CD14-positive monocyte (primary cell): ENCODE measurements around the gene SLC25A14. TPM values are rescaled to one million over a fixed set of nuclear protein-coding genes. Genes with fewer than 3 reads are reported as not detected.

Source experiments
- DNase-seq, 3 donors: peaks; one replicate each; pipeline ENCODE4 v3.0.0-alpha.2; 2011 to 2022
- H2AFZ ChIP-seq: 2 replicates; pipeline ENCODE4 v1.6.0; 2012; ENCODE audit warnings: mild to moderate bottlenecking, low read depth, low read length, inconsistent platforms; ENCODE audit not compliant: insufficient read depth, poor library complexity, severe bottlenecking
- H3K27ac ChIP-seq, 2 donors: 1 replicate in 1 of 2; 2 replicates in 1 of 2; pipeline ENCODE4 v1.5.1; 2012 to 2013; ENCODE audit warnings: low read length in 2 of 2, control low read depth in 1 of 2, inconsistent platforms in 1 of 2, low read depth in 1 of 2, mild to moderate bottlenecking in 1 of 2
- H3K27me3 ChIP-seq, 2 donors: one replicate each; pipeline versions ENCODE4 v1.6.0 to v1.6.1; 2011 to 2013; ENCODE audit warnings: low read length in 2 of 2; ENCODE audit not compliant: control insufficient read depth in 2 of 2, insufficient read depth in 2 of 2
- H3K36me3 ChIP-seq, 2 donors: replicated peaks in 1 of 2; 1 replicate in 1 of 2; 2 replicates in 1 of 2; pipeline versions ENCODE4 v1.5.1 to v1.6.1; 2012 to 2013; ENCODE audit warnings: low read length in 2 of 2, control low read depth in 1 of 2, inconsistent platforms in 1 of 2, mild to moderate bottlenecking in 1 of 2; ENCODE audit not compliant: insufficient read depth in 2 of 2, control insufficient read depth in 1 of 2
- H3K4me1 ChIP-seq, 2 donors: 1 replicate in 1 of 2; 2 replicates in 1 of 2; pipeline versions ENCODE4 v1.5.1 to v1.6.1; 2012 to 2013; ENCODE audit warnings: low read length in 2 of 2, control low read depth in 1 of 2, inconsistent platforms in 1 of 2, mild to moderate bottlenecking in 1 of 2, moderate library complexity in 1 of 2; ENCODE audit not compliant: insufficient read depth in 2 of 2, control insufficient read depth in 1 of 2
- H3K4me2 ChIP-seq: replicated peaks from 2 replicates; pipeline ENCODE3; 2012; ENCODE audit warnings: low read length, moderate library complexity, mild to moderate bottlenecking; ENCODE audit not compliant: poor library complexity, severe bottlenecking; ENCODE audit errors: extremely low read depth
- H3K4me3 ChIP-seq, 3 experiments: fragments of 200-600 bp in 1 of 3; sonication (generic) in 1 of 3; replicated peaks in 1 of 3; 1 replicate in 2 of 3; 2 replicates in 1 of 3; pipeline ENCODE4 v1.5.1; 2011 to 2013; ENCODE audit warnings: low read length in 3 of 3, mild to moderate bottlenecking in 3 of 3, control low read depth in 2 of 3, low read depth in 2 of 3, inconsistent platforms in 1 of 3, moderate library complexity in 1 of 3
- H3K79me2 ChIP-seq: 2 replicates; pipeline ENCODE4 v1.6.0; 2012; ENCODE audit warnings: mild to moderate bottlenecking, control low read depth, inconsistent platforms, low read length, moderate library complexity; ENCODE audit not compliant: insufficient read depth
- H3K9ac ChIP-seq: 2 replicates; pipeline ENCODE4 v1.6.0; 2017; ENCODE audit warnings: low read length, mild to moderate bottlenecking; ENCODE audit not compliant: insufficient read depth, poor library complexity, severe bottlenecking
- H3K9me3 ChIP-seq, 2 donors: replicated peaks in 1 of 2; 1 replicate in 1 of 2; 2 replicates in 1 of 2; pipeline versions ENCODE4 v1.5.1 to v1.6.1; 2012 to 2013; ENCODE audit warnings: low read length in 2 of 2, control low read depth in 1 of 2; ENCODE audit not compliant: control insufficient read depth in 1 of 2, insufficient read depth in 1 of 2
- H4K20me1 ChIP-seq: 2 replicates; pipeline ENCODE4 v1.6.0; 2012; ENCODE audit warnings: mild to moderate bottlenecking, low read length, control low read depth, moderate library complexity; ENCODE audit not compliant: insufficient read depth
- H3K27ac Mint-ChIP-seq, 7 donors: one replicate each; pipeline ENCODE4 v1.8.0; 2020; ENCODE audit warnings: mild to moderate bottlenecking in 7 of 7, mixed read lengths in 7 of 7, moderate library complexity in 6 of 7, inconsistent platforms in 2 of 7
- H3K27me3 Mint-ChIP-seq, 3 donors: one replicate each; pipeline ENCODE4 v1.8.0; 2021 to 2022; ENCODE audit warnings: low read depth in 3 of 3, mild to moderate bottlenecking in 3 of 3, mixed read lengths in 3 of 3, moderate library complexity in 3 of 3, inconsistent platforms in 1 of 3
- H3K36me3 Mint-ChIP-seq, 2 donors: one replicate each; pipeline ENCODE4 v1.8.0; 2020; ENCODE audit warnings: mixed read lengths in 2 of 2, inconsistent platforms in 1 of 2, mild to moderate bottlenecking in 1 of 2
- H3K4me1 Mint-ChIP-seq: one replicate; pipeline ENCODE4 v1.8.0; 2020; ENCODE audit warnings: mild to moderate bottlenecking, mixed read lengths
- H3K4me3 Mint-ChIP-seq, 2 donors: one replicate each; pipeline ENCODE4 v1.8.0; 2020; ENCODE audit warnings: mild to moderate bottlenecking in 2 of 2, mixed read lengths in 2 of 2, moderate library complexity in 1 of 2
- H3K9me3 Mint-ChIP-seq, 7 donors: one replicate each; pipeline ENCODE4 v1.8.0; 2020 to 2022; ENCODE audit warnings: mixed read lengths in 7 of 7, mild to moderate bottlenecking in 6 of 7, moderate library complexity in 6 of 7, inconsistent platforms in 2 of 7
- CTCF ChIP-seq: fragments of 200-600 bp; IDR thresholded peaks from one replicate; pipeline ENCODE4 v1.8.0; 2022; ENCODE audit warnings: antibody characterized with exemption, mild to moderate bottlenecking
- WGBS: methylation state at CpG from one replicate; pipeline ENCODE4 v1.1.5; 2013; ENCODE audit warnings: missing lambda C conversion rate; ENCODE audit not compliant: insufficient coverage; 5-methylcytosine and 5-hydroxymethylcytosine counted together
- intact Hi-C, 2 donors: fragments of 100-400 bp; cut with micrococcal nuclease; formaldehyde crosslinking; loops; one replicate each; pipeline versions ENCODE4 v1.15.0 to v1.15.1; 2023
- polyA plus RNA-seq, 3 donors: library from polyadenylated mRNA; depleted of rRNA in 1 of 3; unstranded in 2 of 3; stranded (reverse) in 1 of 3; fragments of 300-500 nt in 2 of 3; fragments of >200 nt in 1 of 3; fragmentation: Illumina TruSeq in 2 of 3; gene quantifications; 1 replicate in 2 of 3; 2 replicates in 1 of 3; pipeline ENCODE4 v1.2.3, GENCODE V29; 2012 to 2021

The SLC25A14 gene
- polyA plus RNA-seq, 3 donors: 7.5 to 19.2 (median 12.2) TPM

GRCh38 chrX:130301405-130301804, 38.3 kb upstream of the SLC25A14 start:
- TF ChIP-seq CTCF: no peak
- Histone ChIP-seq H3K27ac (no peak overlapping the region), H3K27me3 (no peaks in the 10 kb centered on the region), H3K79me2 (no peaks in the 10 kb centered on the region), H4K20me1 (no peaks in the 10 kb centered on the region), H3K4me1 (no peaks in the 10 kb centered on the region), H3K36me3 (no peaks in the 10 kb centered on the region), H2AFZ (no peak overlapping the region), H3K9me3 (no peaks in the 10 kb centered on the region), H3K9ac (no peak overlapping the region), H3K4me2 (no peak overlapping the region), H3K4me3 (no peak overlapping the region)
- no peak for DNase-seq
- Mint-ChIP-seq H3K4me3 (no peak overlapping the region), H3K9me3 (peaks cover 0 to 3% (median 2%) of the 10 kb centered on the region in 7 donors), H3K27me3 (peaks cover 2 to 4% (median 3%) of the 10 kb centered on the region in 3 donors), H3K4me1 (no peaks in the 10 kb centered on the region), H3K27ac (no peak overlapping the region), H3K36me3 (no peaks in the 10 kb centered on the region)
- intact Hi-C loops: no loop called here
- WGBS: no CpG with 5 or more reads among the region's 1 CpG

GRCh38 chrX:130301977-130302376, 37.7 kb upstream of the SLC25A14 start:
- H3K4me1 ChIP-seq: no peaks in the 10 kb centered on the region
- no peak overlapping the region for H3K4me3 ChIP-seq
- Mint-ChIP-seq H3K4me3 (no peak overlapping the region), H3K9me3 (peaks cover 0 to 3% (median 2%) of the 10 kb centered on the region in 7 donors), H3K27ac (no peak overlapping the region), H3K27me3 (peaks cover 0 to 4% (median 3%) of the 10 kb centered on the region in 3 donors), H3K36me3 (no peaks in the 10 kb centered on the region), H3K4me1 (no peaks in the 10 kb centered on the region)
- no peak for TF ChIP-seq CTCF
- H2AFZ ChIP-seq: no peak overlapping the region
- no peaks in the 10 kb centered on the region for H3K9me3 ChIP-seq
- DNase-seq: no peak
- H3K9ac ChIP-seq: no peak overlapping the region
- no peaks in the 10 kb centered on the region for H3K27me3 ChIP-seq
- no peaks in the 10 kb centered on the region for H3K79me2 ChIP-seq
- no CpG with 5 or more reads among the region's 1 CpG for WGBS
- H3K36me3 ChIP-seq: no peaks in the 10 kb centered on the region
- no peak overlapping the region for H3K4me2 ChIP-seq
- no peaks in the 10 kb centered on the region for H4K20me1 ChIP-seq
- H3K27ac ChIP-seq: no peak overlapping the region
- intact Hi-C loops: no loop called here
